Left cardiac atrium (tissue), 4 donors: Measurements from ENCODE around the gene CDK15. TPM values are rescaled to one million over a fixed set of nuclear protein-coding genes. Genes with fewer than 3 reads are reported as not detected.

ENCODE experiments used
- ATAC-seq, 2 donors: fragments of 200-7000 bp; cut with Tn5 transposase; one replicate each; pipeline ENCODE4 v1.9.1; 2020; ENCODE audit warnings: mild to moderate bottlenecking in 2 of 2, moderate library complexity in 2 of 2
- DNase-seq: peaks from one replicate; pipeline ENCODE4 v3.0.0-alpha.2; 2020
- intact Hi-C, 2 donors: fragments of 100-400 bp; cut with DNase I; formaldehyde crosslinking; loops; one replicate each; pipeline versions ENCODE4 v1.14.1 to v1.15.1; 2022 to 2023
- total RNA-seq, 2 donors: library from RNA; stranded (reverse); fragmentation: NEBNext Ultra II Directional; extraction: Animal tissue kit (Norgen Biotek cat#: 25700); gene quantifications; one replicate each; pipeline ENCODE4 v1.2.1, GENCODE V29; 2021
- donor health status: DM: no; HTN: yes; CAD: no.
- donor health status: DM: no; HTN: yes; CAD: no; lungs with severe emphysema.
- donor health status: DM: yes; HTN: yes; CAD: no.
- donor health status: Dilated cardiomyopathy.

Gene CDK15
- total RNA-seq, 2 donors from 2014 or later, result 0.44 to 1.0 TPM

- DNase-seq, result no peak
- intact Hi-C loops, result no loop called here
- no peak for ATAC-seq
Observed at GRCh38 chr2:201923436-201924328, 117.3 kb downstream of the CDK15 start.

- ATAC-seq (no peak), DNase-seq (no peak)
- intact Hi-C loops, result no loop called here
Observed at GRCh38 chr2:201924453-201924852, 118.1 kb downstream of the CDK15 start.

GRCh38 chr2:201925056-201925455, 118.7 kb downstream of the CDK15 start:
- no peak for ATAC-seq
- DNase-seq, result no peak
- intact Hi-C loops, result no loop called here

- DNase-seq (no peak), ATAC-seq (no peak)
- intact Hi-C loops, result no loop called here
Observed at GRCh38 chr2:201926067-201926466, 119.7 kb downstream of the CDK15 start.

- no peak for ATAC-seq
- intact Hi-C loops, result no loop called here
- no peak for DNase-seq
Observed at GRCh38 chr2:201928363-201928762, 122.0 kb downstream of the CDK15 start.

- intact Hi-C loops, result no loop called here
- no peak for DNase-seq
- no peak for ATAC-seq
Observed at GRCh38 chr2:201929281-201930026, 123.1 kb downstream of the CDK15 start.

GRCh38 chr2:201930043-201930442, 123.7 kb downstream of the CDK15 start:
- DNase-seq (no peak), ATAC-seq (no peak)
- intact Hi-C loops, result no loop called here

- ATAC-seq (no peak), DNase-seq (no peak)
- intact Hi-C loops, result no loop called here
Observed at GRCh38 chr2:201930831-201931230, 124.5 kb downstream of the CDK15 start.

GRCh38 chr2:201931475-201931874, 125.1 kb downstream of the CDK15 start:
- DNase-seq, result no peak
- intact Hi-C loops, result no loop called here
- no peak for ATAC-seq

- ATAC-seq (no peak), DNase-seq (no peak)
- intact Hi-C loops, result no loop called here
Observed at GRCh38 chr2:201931951-201932350, 125.6 kb downstream of the CDK15 start.

GRCh38 chr2:201932511-201932910, 126.2 kb downstream of the CDK15 start:
- ATAC-seq (peak; percentile 65 to 76), DNase-seq (no peak)
- intact Hi-C loops, result no loop called here

- ATAC-seq, result peak in 1 of 2 donors; percentile 25
- no peak for DNase-seq
- intact Hi-C loops, result no loop called here
Observed at GRCh38 chr2:201933792-201934237, 127.5 kb downstream of the CDK15 start.

- no peak for ATAC-seq
- no peak for DNase-seq
- intact Hi-C loops, result no loop called here
Observed at GRCh38 chr2:201936817-201937216, 130.5 kb downstream of the CDK15 start.

- no peak for ATAC-seq
- no peak for DNase-seq
- intact Hi-C loops, result no loop called here
Observed at GRCh38 chr2:201937343-201937742, 131.0 kb downstream of the CDK15 start.

- intact Hi-C loops, result no loop called here
- ATAC-seq, result no peak
- no peak for DNase-seq
Observed at GRCh38 chr2:201938156-201938775, 131.9 kb downstream of the CDK15 start.

GRCh38 chr2:201938781-201939180, 132.4 kb downstream of the CDK15 start:
- DNase-seq (no peak), ATAC-seq (no peak)
- intact Hi-C loops, result no loop called here

- no peak for DNase-seq
- no peak for ATAC-seq
- intact Hi-C loops, result no loop called here
Observed at GRCh38 chr2:201939453-201939941, 133.2 kb downstream of the CDK15 start.

GRCh38 chr2:201942531-201942930, 136.2 kb downstream of the CDK15 start:
- DNase-seq, result no peak
- ATAC-seq, result no peak
- intact Hi-C loops, result no loop called here
